ENCODE data around the gene SEC61B.

- no peak for TF ChIP-seq ATF2 (IDR thresholded peaks at IDR 0.05; ENCODE audit: low read length)
- TF ChIP-seq SUPT20H (IDR thresholded peaks at IDR 0.05; ENCODE audit: borderline replicate concordance, control insufficient read depth, low read depth, low read length), result no peak
- no peak for TF ChIP-seq RAD21 (IDR thresholded peaks at IDR 0.05; ENCODE audit: insufficient read depth, low read depth, low read length)
- TF ChIP-seq CEBPB (IDR thresholded peaks at IDR 0.05; ENCODE audit: borderline replicate concordance in 1 of 2, low read depth in 2 of 2, low read length in 2 of 2), result no peak
- TF ChIP-seq POLR2A (IDR thresholded peaks at IDR 0.05; ENCODE audit: low read depth, low read length), result no peak
- TF ChIP-seq MAX (IDR thresholded peaks at IDR 0.05; ENCODE audit: low read depth, low read length), result no peak
- no peak for TF ChIP-seq POLR2AphosphoS5 (IDR thresholded peaks at IDR 0.05; ENCODE audit: low read length)
These were observed 16.2 kb downstream of the SEC61B start for GRCh38 chr9:99238331-99238730.

Data from GM12878 (cell line).